ENCODE measurements around the gene CCDC188.

The CCDC188 gene

GRCh38 chr22:20148414-20148813 lies 2.4 kb downstream of the CCDC188 start:
- DNase-seq (ENCODE audit: low read depth), result no peak

DNA sequence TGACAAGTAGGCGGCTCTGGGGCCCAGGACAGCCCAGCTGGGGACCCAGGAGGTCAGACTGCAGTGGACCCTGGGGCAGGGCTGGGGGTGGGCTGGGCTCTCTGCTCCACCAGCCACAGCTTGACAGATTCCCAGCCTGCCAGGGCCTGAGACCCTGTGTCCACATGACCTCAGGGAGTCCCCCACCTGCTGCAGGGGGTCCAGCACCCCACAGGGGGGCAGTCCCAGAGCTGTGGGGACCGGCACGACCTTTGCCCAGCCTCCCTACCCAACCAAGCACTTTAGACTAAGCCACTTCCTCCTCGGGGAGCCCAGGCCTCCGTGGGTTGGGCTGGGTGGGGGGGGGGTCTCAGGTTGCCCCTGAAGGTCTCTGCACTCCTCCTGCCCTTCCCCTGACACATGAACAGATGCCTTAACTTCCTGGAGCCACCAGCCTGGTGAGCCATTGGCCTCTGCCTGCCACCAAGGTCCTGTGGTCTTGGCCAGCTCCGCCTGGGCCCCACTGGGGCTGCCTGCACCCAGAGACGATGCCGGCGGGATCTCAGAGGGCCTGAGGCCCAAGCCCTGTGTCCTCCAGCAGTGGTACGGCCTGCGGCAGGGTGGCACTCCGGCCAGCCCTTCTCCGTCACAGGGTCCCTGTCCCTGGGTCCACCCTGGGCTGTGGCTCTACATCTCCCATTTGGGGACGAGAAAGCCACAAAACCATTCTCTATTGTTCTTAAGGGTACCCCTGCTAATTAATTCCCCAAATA lies 3.4 kb downstream of the CCDC188 start:
- no peak for DNase-seq (ENCODE audit: low read depth)

- DNase-seq (ENCODE audit: low read depth), result no peak
Measured at GRCh38 chr22:20146777-20147176, 4.1 kb downstream of the CCDC188 start.

DNA sequence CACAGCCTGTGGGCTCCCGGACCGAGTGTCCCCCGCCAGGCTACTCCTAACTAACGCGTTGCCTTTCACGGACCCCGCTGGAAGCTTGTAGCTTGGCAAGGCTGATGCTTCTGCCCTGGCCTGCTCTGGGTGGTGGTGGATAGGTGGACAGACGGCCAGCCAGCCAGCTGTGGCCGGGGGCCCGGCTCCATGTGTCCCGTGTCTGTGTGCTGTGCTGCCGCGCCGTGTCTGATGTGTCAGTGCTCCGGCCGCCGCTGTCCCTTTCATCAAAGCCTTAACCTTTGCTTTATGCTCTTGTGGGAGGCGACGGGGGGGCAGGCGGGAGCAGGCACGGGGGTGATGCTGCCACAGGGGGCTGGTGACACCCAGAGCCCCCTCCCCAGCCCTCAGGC lies 5.0 kb downstream of the CCDC188 start:
- DNase-seq (ENCODE audit: low read depth), result no peak

DNA sequence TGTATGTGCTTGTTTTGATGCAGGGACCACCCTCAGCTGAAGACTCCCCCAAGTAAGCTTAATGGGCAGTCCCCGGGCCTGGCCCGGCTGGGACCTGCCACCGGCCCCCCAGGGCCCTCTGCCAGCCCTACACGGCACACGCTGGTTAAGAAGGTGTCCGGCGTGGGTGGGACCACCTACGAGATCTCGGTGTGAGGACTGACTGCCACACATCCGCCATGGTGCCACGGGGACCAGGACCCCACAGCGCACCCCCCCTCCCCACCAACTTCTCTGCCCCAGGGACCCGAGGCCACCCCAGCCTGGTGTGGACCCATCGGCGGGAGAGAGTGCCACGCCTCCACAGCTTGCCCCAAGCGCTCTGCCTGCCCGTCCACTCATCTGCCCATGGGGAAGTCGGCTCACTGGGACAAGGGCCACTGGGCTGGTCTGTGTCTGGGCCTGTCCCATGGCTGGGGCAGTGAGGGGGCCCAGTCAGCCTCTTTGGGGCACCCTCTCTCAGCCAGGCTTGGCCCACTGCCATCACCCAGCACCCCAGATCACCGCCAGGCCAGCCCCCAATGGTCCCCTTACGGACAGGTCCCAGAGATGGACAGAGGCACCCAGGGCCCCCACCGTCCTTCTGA lies 5.5 kb downstream of the CCDC188 start:
- no peak for DNase-seq (ENCODE audit: low read depth)

GRCh38 chr22:20143883-20144665 lies 6.8 kb downstream of the CCDC188 start:
- no peak for DNase-seq (ENCODE audit: low read depth)

GRCh38 chr22:20142711-20143621 lies 7.9 kb downstream of the CCDC188 start:
- no peak for DNase-seq (ENCODE audit: low read depth)

GRCh38 chr22:20141186-20142077 lies 9.4 kb downstream of the CCDC188 start:
- DNase-seq (ENCODE audit: low read depth), result no peak

GRCh38 chr22:20140521-20140964 lies 10.3 kb downstream of the CCDC188 start:
- DNase-seq (ENCODE audit: low read depth), result no peak

GRCh38 chr22:20140107-20140445 lies 10.8 kb downstream of the CCDC188 start:
- no peak for DNase-seq (ENCODE audit: low read depth)

- no peak for DNase-seq (ENCODE audit: low read depth)
Measured at GRCh38 chr22:20139391-20140106, 11.3 kb downstream of the CCDC188 start.

GRCh38 chr22:20138868-20139267 lies 12.0 kb downstream of the CCDC188 start:
- DNase-seq (ENCODE audit: low read depth), result no peak

GRCh38 chr22:20138417-20138738 lies 12.5 kb downstream of the CCDC188 start:
- no peak for DNase-seq (ENCODE audit: low read depth)

GRCh38 chr22:20137671-20138416 lies 13.0 kb downstream of the CCDC188 start:
- no peak for DNase-seq (ENCODE audit: low read depth)

DNA sequence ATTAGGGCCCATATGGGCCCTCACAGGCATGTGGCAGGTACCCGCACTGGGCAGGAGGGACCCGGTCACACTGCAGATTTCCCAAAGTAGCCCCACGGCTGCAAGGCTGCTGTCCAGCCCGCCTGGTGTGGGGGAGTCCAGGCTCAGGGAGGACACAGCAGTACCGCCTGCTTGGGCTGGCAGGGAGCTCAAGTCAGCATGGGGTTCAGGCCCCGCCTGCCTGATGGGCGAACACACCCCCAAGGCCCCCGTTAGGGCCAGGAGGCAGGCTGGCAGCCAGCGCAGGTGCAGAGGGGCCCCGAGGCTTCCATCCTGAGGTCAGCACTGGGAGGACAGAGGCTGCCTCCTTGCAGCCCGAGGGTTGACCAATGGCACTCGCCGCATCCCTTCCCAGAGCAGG lies 13.7 kb downstream of the CCDC188 start:
- no peak for DNase-seq (ENCODE audit: low read depth)

DNA sequence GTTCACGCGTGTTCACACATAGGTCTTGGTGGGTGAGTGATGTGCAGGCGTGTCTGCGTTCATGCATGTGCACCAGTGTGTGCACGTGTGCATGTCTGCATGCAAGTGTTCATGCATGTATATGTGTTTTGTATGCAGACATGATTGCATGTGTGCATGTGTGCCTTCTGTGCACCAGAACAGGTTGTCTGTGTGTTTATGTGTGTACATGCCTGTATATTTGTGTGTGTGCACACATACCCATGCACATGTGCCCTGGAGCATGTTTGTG lies 14.3 kb downstream of the CCDC188 start:
- no peak for DNase-seq (ENCODE audit: low read depth)

GRCh38 chr22:20135806-20136602 lies 14.9 kb downstream of the CCDC188 start:
- no peak for DNase-seq (ENCODE audit: low read depth)

DNA sequence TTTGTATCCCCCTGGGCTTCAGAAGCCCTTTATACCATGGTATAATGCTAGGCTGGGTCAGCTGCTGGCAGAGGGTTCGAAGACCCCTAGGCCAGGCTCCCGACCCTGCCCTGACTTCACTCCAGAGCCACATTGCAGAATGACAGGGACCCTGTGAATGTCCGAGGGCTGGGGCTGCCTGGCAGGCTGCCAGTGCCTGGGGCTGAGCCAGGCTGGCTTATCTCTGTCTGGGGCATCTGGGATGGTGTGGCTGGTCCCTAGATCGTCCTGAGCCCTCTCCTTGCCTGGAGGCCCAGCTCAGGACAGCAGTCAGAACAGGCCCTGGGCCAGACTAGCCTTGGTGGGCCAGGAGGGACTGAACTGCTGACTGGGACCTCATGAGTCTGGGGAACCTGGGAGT lies 15.6 kb downstream of the CCDC188 start:
- DNase-seq (ENCODE audit: low read depth), result no peak

- no peak for DNase-seq (ENCODE audit: low read depth)
Measured at GRCh38 chr22:20133930-20134549, 16.8 kb downstream of the CCDC188 start.

All from activated T-cell treated with anti-CD3 and anti-CD28 coated beads for 24 hours (primary cell).